Measurements from ENCODE around the gene NUP58.

GRCh38 chr13:25267715-25268114 is 33.7 kb upstream of the NUP58 start:
- TF ChIP-seq CTCF (IDR thresholded peaks at IDR 0.05) (no peak), POLR2A (IDR thresholded peaks at IDR 0.05) (no peak)

All from tibial nerve (tissue), 3 donors.